ENCODE measurements around the gene GLB1L2.

GLB1L2 gene

GRCh38 chr11:134333312-134333711, 1.5 kb downstream of the GLB1L2 start:
- no peak for TF ChIP-seq EZH2 (IDR thresholded peaks at IDR 0.05)
- TF ChIP-seq FOXP2 (optimal IDR thresholded peaks at IDR 0.05; ENCODE audit: control extremely low read depth, extremely low read length, insufficient read depth), result no peak
- no peak for TF ChIP-seq POLR2AphosphoS5 (IDR thresholded peaks at IDR 0.05; ENCODE audit: borderline replicate concordance, low read depth, low read length)
- H3K36me3 ChIP-seq (ENCODE audit: insufficient read depth, low read length), result peaks cover 2% of the 10 kb centered on the region; the same call in 1 of the 2 replicates
- no peak for DNase-seq (ENCODE audit: low read depth, low spot score)
- no peak overlapping the region for H3K9ac ChIP-seq (ENCODE audit: insufficient read length)
- H3K9me3 ChIP-seq (ENCODE audit: low read depth, low read length), result no peaks in the 10 kb centered on the region
- peak overlapping the region; percentile 72; the same call in 1 of the 2 replicates for H3K4me3 ChIP-seq
- no peak overlapping the region for H3K27ac ChIP-seq

GRCh38 chr11:134333946-134334345, 2.2 kb downstream of the GLB1L2 start:
- H3K27ac ChIP-seq, result no peak overlapping the region
- peaks cover 2% of the 10 kb centered on the region; the same call in 1 of the 2 replicates for H3K36me3 ChIP-seq (ENCODE audit: insufficient read depth, low read length)
- no peaks in the 10 kb centered on the region for H3K9me3 ChIP-seq (ENCODE audit: low read depth, low read length)
- no peak for TF ChIP-seq FOXP2 (optimal IDR thresholded peaks at IDR 0.05; ENCODE audit: control extremely low read depth, extremely low read length, insufficient read depth)
- TF ChIP-seq EZH2 (IDR thresholded peaks at IDR 0.05), result no peak
- no peak for TF ChIP-seq POLR2AphosphoS5 (IDR thresholded peaks at IDR 0.05; ENCODE audit: borderline replicate concordance, low read depth, low read length)
- no peak overlapping the region for H3K9ac ChIP-seq (ENCODE audit: insufficient read length)
- H3K4me3 ChIP-seq, result no peak overlapping the region
- no peak for DNase-seq (ENCODE audit: low read depth, low spot score)

- TF ChIP-seq POLR2AphosphoS5 (IDR thresholded peaks at IDR 0.05; ENCODE audit: borderline replicate concordance, low read depth, low read length) (no peak), FOXP2 (optimal IDR thresholded peaks at IDR 0.05; ENCODE audit: control extremely low read depth, extremely low read length, insufficient read depth) (no peak)
- Histone ChIP-seq H3K27ac (no peak overlapping the region), H3K4me3 (no peak overlapping the region), H3K36me3 (ENCODE audit: insufficient read depth, low read length) (peaks cover 2% of the 10 kb centered on the region; the same call in 1 of the 2 replicates), H3K9me3 (ENCODE audit: low read depth, low read length) (no peaks in the 10 kb centered on the region), H3K9ac (ENCODE audit: insufficient read length) (no peak overlapping the region)
- DNase-seq (ENCODE audit: low read depth, low spot score), result no peak
These were observed 3.2 kb downstream of the GLB1L2 start for GRCh38 chr11:134334796-134335571.

- peaks cover 2% of the 10 kb centered on the region; the same call in 1 of the 2 replicates for H3K36me3 ChIP-seq (ENCODE audit: insufficient read depth, low read length)
- H3K4me3 ChIP-seq, result no peak overlapping the region
- no peak for DNase-seq (ENCODE audit: low read depth, low spot score)
- H3K27ac ChIP-seq, result no peak overlapping the region
- no peak for TF ChIP-seq EZH2 (IDR thresholded peaks at IDR 0.05)
- TF ChIP-seq FOXP2 (optimal IDR thresholded peaks at IDR 0.05; ENCODE audit: control extremely low read depth, extremely low read length, insufficient read depth), result no peak
- no peak for TF ChIP-seq POLR2AphosphoS5 (IDR thresholded peaks at IDR 0.05; ENCODE audit: borderline replicate concordance, low read depth, low read length)
- H3K9me3 ChIP-seq (ENCODE audit: low read depth, low read length), result no peaks in the 10 kb centered on the region
- H3K9ac ChIP-seq (ENCODE audit: insufficient read length), result no peak overlapping the region
These were observed 5.3 kb downstream of the GLB1L2 start for GRCh38 chr11:134337051-134337450.

GRCh38 chr11:134338068-134338467, 6.3 kb downstream of the GLB1L2 start:
- H3K36me3 ChIP-seq (ENCODE audit: insufficient read depth, low read length), result peaks cover 2% of the 10 kb centered on the region; the same call in 1 of the 2 replicates
- H3K4me3 ChIP-seq, result no peak overlapping the region
- H3K9ac ChIP-seq (ENCODE audit: insufficient read length), result no peak overlapping the region
- no peak for DNase-seq (ENCODE audit: low read depth, low spot score)
- no peak for TF ChIP-seq POLR2AphosphoS5 (IDR thresholded peaks at IDR 0.05; ENCODE audit: borderline replicate concordance, low read depth, low read length)
- TF ChIP-seq FOXP2 (optimal IDR thresholded peaks at IDR 0.05; ENCODE audit: control extremely low read depth, extremely low read length, insufficient read depth), result no peak
- no peak for TF ChIP-seq EZH2 (IDR thresholded peaks at IDR 0.05)
- no peak overlapping the region for H3K27ac ChIP-seq
- no peaks in the 10 kb centered on the region for H3K9me3 ChIP-seq (ENCODE audit: low read depth, low read length)

GRCh38 chr11:134338654-134339053, 6.9 kb downstream of the GLB1L2 start:
- H3K4me3 ChIP-seq, result no peak overlapping the region
- H3K27ac ChIP-seq, result no peak overlapping the region
- TF ChIP-seq EZH2 (IDR thresholded peaks at IDR 0.05) (no peak), FOXP2 (optimal IDR thresholded peaks at IDR 0.05; ENCODE audit: control extremely low read depth, extremely low read length, insufficient read depth) (no peak), POLR2AphosphoS5 (IDR thresholded peaks at IDR 0.05; ENCODE audit: borderline replicate concordance, low read depth, low read length) (no peak)
- H3K9me3 ChIP-seq (ENCODE audit: low read depth, low read length), result no peaks in the 10 kb centered on the region
- peaks cover 2% of the 10 kb centered on the region; the same call in 1 of the 2 replicates for H3K36me3 ChIP-seq (ENCODE audit: insufficient read depth, low read length)
- H3K9ac ChIP-seq (ENCODE audit: insufficient read length), result no peak overlapping the region
- DNase-seq (ENCODE audit: low read depth, low spot score), result no peak

GRCh38 chr11:134339756-134340155, 8.0 kb downstream of the GLB1L2 start:
- Histone ChIP-seq H3K9ac (ENCODE audit: insufficient read length) (no peak overlapping the region), H3K36me3 (ENCODE audit: insufficient read depth, low read length) (no peaks in the 10 kb centered on the region; the same call in 1 of the 2 replicates), H3K4me3 (no peak overlapping the region), H3K27ac (no peak overlapping the region), H3K9me3 (ENCODE audit: low read depth, low read length) (no peaks in the 10 kb centered on the region)
- no peak for DNase-seq (ENCODE audit: low read depth, low spot score)
- TF ChIP-seq POLR2AphosphoS5 (IDR thresholded peaks at IDR 0.05; ENCODE audit: borderline replicate concordance, low read depth, low read length), result no peak
- no peak for TF ChIP-seq EZH2 (IDR thresholded peaks at IDR 0.05)
- no peak for TF ChIP-seq FOXP2 (optimal IDR thresholded peaks at IDR 0.05; ENCODE audit: control extremely low read depth, extremely low read length, insufficient read depth)

- no peak for TF ChIP-seq POLR2AphosphoS5 (IDR thresholded peaks at IDR 0.05; ENCODE audit: borderline replicate concordance, low read depth, low read length)
- no peak for TF ChIP-seq FOXP2 (optimal IDR thresholded peaks at IDR 0.05; ENCODE audit: control extremely low read depth, extremely low read length, insufficient read depth)
- TF ChIP-seq EZH2 (IDR thresholded peaks at IDR 0.05), result no peak
- no peak overlapping the region for H3K27ac ChIP-seq
- H3K4me3 ChIP-seq, result no peak overlapping the region
- no peak overlapping the region for H3K9ac ChIP-seq (ENCODE audit: insufficient read length)
- no peaks in the 10 kb centered on the region; the same call in 1 of the 2 replicates for H3K36me3 ChIP-seq (ENCODE audit: insufficient read depth, low read length)
- no peaks in the 10 kb centered on the region for H3K9me3 ChIP-seq (ENCODE audit: low read depth, low read length)
- no peak for DNase-seq (ENCODE audit: low read depth, low spot score)
These were observed 8.7 kb downstream of the GLB1L2 start for GRCh38 chr11:134340354-134340964.

Data from SK-N-MC (cell line).